HG02571 (cell line): Measurements from ENCODE around the gene JPH2.

Source experiments
- ATAC-seq: cut with Tn5 transposase; IDR thresholded peaks from one replicate; pipeline ENCODE4 v1.9.1; 2021; ENCODE audit warnings: mild to moderate bottlenecking, moderate library complexity; ENCODE audit not compliant: unreplicated experiment

Gene JPH2

GRCh38 chr20:44188752-44189151 lies 1.8 kb upstream of the JPH2 start:
- no peak for ATAC-seq

- ATAC-seq = no peak
Observed at GRCh38 chr20:44187772-44188709, 1.1 kb upstream of the JPH2 start.

GRCh38 chr20:44186674-44187053 lies 324 bp downstream of the JPH2 start:
- ATAC-seq = no peak

- ATAC-seq = no peak
Observed at GRCh38 chr20:44186201-44186600, 787 bp downstream of the JPH2 start.

GRCh38 chr20:44185574-44185973 lies 1.4 kb downstream of the JPH2 start:
- no peak for ATAC-seq

- ATAC-seq = no peak
Observed at GRCh38 chr20:44183282-44183681, 3.7 kb downstream of the JPH2 start.

- ATAC-seq = no peak
Observed at GRCh38 chr20:44182863-44183262, 4.1 kb downstream of the JPH2 start.

- ATAC-seq = no peak
Observed at GRCh38 chr20:44182135-44182765, 4.7 kb downstream of the JPH2 start.

GRCh38 chr20:44181611-44182010 lies 5.4 kb downstream of the JPH2 start:
- no peak for ATAC-seq

- ATAC-seq = no peak
Observed at GRCh38 chr20:44180814-44181213, 6.2 kb downstream of the JPH2 start.

- no peak for ATAC-seq
Observed at GRCh38 chr20:44176833-44177534, 10.0 kb downstream of the JPH2 start.

- ATAC-seq = no peak
Observed at GRCh38 chr20:44174996-44175765, 11.8 kb downstream of the JPH2 start.

- no peak for ATAC-seq
Observed at GRCh38 chr20:44173846-44174245, 13.1 kb downstream of the JPH2 start.

GRCh38 chr20:44173116-44173515 lies 13.9 kb downstream of the JPH2 start:
- ATAC-seq = no peak

GRCh38 chr20:44172572-44172950 lies 14.4 kb downstream of the JPH2 start:
- ATAC-seq = no peak

- ATAC-seq = no peak
Observed at GRCh38 chr20:44171775-44172571, 15.0 kb downstream of the JPH2 start.

GRCh38 chr20:44170816-44171410 lies 16.1 kb downstream of the JPH2 start:
- ATAC-seq = no peak

GRCh38 chr20:44167736-44168135 lies 19.3 kb downstream of the JPH2 start:
- ATAC-seq = no peak

GRCh38 chr20:44166477-44166876 lies 20.5 kb downstream of the JPH2 start:
- no peak for ATAC-seq

- no peak for ATAC-seq
Observed at GRCh38 chr20:44166008-44166407, 21.0 kb downstream of the JPH2 start.
